ENCODE results near the gene ENOSF1.

DNA sequence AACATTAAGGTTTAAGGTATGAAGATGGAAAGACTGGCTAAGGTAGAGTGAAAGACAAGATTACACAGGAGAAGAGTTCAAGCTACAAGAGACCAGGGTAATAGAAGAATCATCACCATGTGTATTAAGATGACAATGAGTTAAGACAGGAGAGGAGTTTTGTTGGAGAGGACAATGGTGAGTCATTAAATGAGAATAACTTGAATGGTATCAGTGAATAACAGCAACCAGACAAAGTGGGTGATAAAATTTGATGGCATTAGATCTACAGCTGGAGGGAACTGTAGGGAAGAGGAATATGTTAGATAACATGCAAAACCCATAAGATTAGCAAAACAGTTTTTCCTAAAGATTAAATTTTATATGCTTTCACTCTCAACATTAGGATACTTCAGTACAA lies 18.8 kb upstream of the ENOSF1 start:
- TF ChIP-seq, protein P1, sequence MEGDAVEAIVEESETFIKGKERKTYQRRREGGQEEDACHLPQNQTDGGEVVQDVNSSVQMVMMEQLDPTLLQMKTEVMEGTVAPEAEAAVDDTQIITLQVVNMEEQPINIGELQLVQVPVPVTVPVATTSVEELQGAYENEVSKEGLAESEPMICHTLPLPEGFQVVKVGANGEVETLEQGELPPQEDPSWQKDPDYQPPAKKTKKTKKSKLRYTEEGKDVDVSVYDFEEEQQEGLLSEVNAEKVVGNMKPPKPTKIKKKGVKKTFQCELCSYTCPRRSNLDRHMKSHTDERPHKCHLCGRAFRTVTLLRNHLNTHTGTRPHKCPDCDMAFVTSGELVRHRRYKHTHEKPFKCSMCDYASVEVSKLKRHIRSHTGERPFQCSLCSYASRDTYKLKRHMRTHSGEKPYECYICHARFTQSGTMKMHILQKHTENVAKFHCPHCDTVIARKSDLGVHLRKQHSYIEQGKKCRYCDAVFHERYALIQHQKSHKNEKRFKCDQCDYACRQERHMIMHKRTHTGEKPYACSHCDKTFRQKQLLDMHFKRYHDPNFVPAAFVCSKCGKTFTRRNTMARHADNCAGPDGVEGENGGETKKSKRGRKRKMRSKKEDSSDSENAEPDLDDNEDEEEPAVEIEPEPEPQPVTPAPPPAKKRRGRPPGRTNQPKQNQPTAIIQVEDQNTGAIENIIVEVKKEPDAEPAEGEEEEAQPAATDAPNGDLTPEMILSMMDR (IDR thresholded peaks at IDR 0.05; ENCODE audit: borderline replicate concordance, extremely low read depth, low read length, poor library complexity, severe bottlenecking) = no peak
- no peak for TF ChIP-seq EZH2 (IDR thresholded peaks at IDR 0.05; ENCODE audit: borderline replicate concordance, low read depth, low read length, severe bottlenecking)
